Activated T-cell treated with anti-CD3 and anti-CD28 coated beads, Interleukin-2, amount 50 U/mL, for 24 hours (primary cell): ENCODE measurements around the gene ABLIM1.

Experiments used
- DNase-seq: peaks from one replicate; pipeline ENCODE4 v3.0.0-alpha.2; 2020
- H3K27ac Mint-ChIP-seq: 2 replicates; pipeline ENCODE4 v1.8.0; 2020; ENCODE audit warnings: mild to moderate bottlenecking, mixed read lengths
- H3K27me3 Mint-ChIP-seq: 2 replicates; pipeline ENCODE4 v1.8.0; 2020; ENCODE audit warnings: mixed read lengths
- H3K36me3 Mint-ChIP-seq: 2 replicates; pipeline ENCODE4 v1.8.0; 2020; ENCODE audit warnings: low read depth, mixed read lengths
- H3K4me1 Mint-ChIP-seq: 2 replicates; pipeline ENCODE4 v1.8.0; 2020; ENCODE audit warnings: low read depth, mixed read lengths
- H3K4me3 Mint-ChIP-seq: 2 replicates; pipeline ENCODE4 v1.8.0; 2020; ENCODE audit warnings: mild to moderate bottlenecking, moderate library complexity, mixed read lengths
- H3K9me3 Mint-ChIP-seq: 2 replicates; pipeline ENCODE4 v1.8.0; 2020; ENCODE audit warnings: mixed read lengths

ABLIM1 gene

GRCh38 chr10:114418109-114418508 is 240.0 kb downstream of the ABLIM1 start:
- no peak for DNase-seq

GRCh38 chr10:114412907-114413797 is 244.9 kb downstream of the ABLIM1 start:
- no peak overlapping the region for H3K27ac Mint-ChIP-seq
- no peaks in the 10 kb centered on the region for H3K9me3 Mint-ChIP-seq
- no peaks in the 10 kb centered on the region for H3K4me1 Mint-ChIP-seq
- no peaks in the 10 kb centered on the region for H3K36me3 Mint-ChIP-seq
- DNase-seq: no peak
- H3K4me3 Mint-ChIP-seq: no peak overlapping the region
- H3K27me3 Mint-ChIP-seq: peaks cover 42% of the 10 kb centered on the region

More at GRCh38 chr10:114418109-114418508, 240.0 kb downstream of the ABLIM1 start:
- Mint-ChIP-seq H3K4me1 (no peaks in the 10 kb centered on the region), H3K27me3 (peaks cover 41% of the 10 kb centered on the region), H3K9me3 (no peaks in the 10 kb centered on the region), H3K27ac (no peak overlapping the region), H3K36me3 (no peaks in the 10 kb centered on the region), H3K4me3 (no peak overlapping the region)

GRCh38 chr10:114408968-114409444 is 249.1 kb downstream of the ABLIM1 start:
- Mint-ChIP-seq H3K4me1 (peaks cover 7% of the 10 kb centered on the region), H3K27ac (no peak overlapping the region), H3K27me3 (peaks cover 47% of the 10 kb centered on the region), H3K36me3 (no peaks in the 10 kb centered on the region), H3K9me3 (no peaks in the 10 kb centered on the region), H3K4me3 (no peak overlapping the region)
- DNase-seq: no peak

- Mint-ChIP-seq H3K4me3 (no peak overlapping the region), H3K27ac (no peak overlapping the region), H3K36me3 (no peaks in the 10 kb centered on the region), H3K27me3 (peaks cover 44% of the 10 kb centered on the region), H3K9me3 (no peaks in the 10 kb centered on the region), H3K4me1 (peaks cover 8% of the 10 kb centered on the region)
- no peak for DNase-seq
These were observed 249.7 kb downstream of the ABLIM1 start for GRCh38 chr10:114408112-114408967.

GRCh38 chr10:114406455-114406854 is 251.6 kb downstream of the ABLIM1 start:
- Mint-ChIP-seq H3K27me3 (peaks cover 56% of the 10 kb centered on the region), H3K27ac (no peak overlapping the region), H3K36me3 (no peaks in the 10 kb centered on the region), H3K4me3 (no peak overlapping the region), H3K4me1 (peaks cover 14% of the 10 kb centered on the region), H3K9me3 (no peaks in the 10 kb centered on the region)
- DNase-seq: no peak

- H3K4me1 Mint-ChIP-seq: peaks cover 14% of the 10 kb centered on the region
- H3K27ac Mint-ChIP-seq: no peak overlapping the region
- H3K4me3 Mint-ChIP-seq: no peak overlapping the region
- no peak for DNase-seq
- no peaks in the 10 kb centered on the region for H3K36me3 Mint-ChIP-seq
- peaks cover 71% of the 10 kb centered on the region for H3K27me3 Mint-ChIP-seq
- no peaks in the 10 kb centered on the region for H3K9me3 Mint-ChIP-seq
These were observed 253.1 kb downstream of the ABLIM1 start for GRCh38 chr10:114405011-114405350.

- Mint-ChIP-seq H3K36me3 (no peaks in the 10 kb centered on the region), H3K27me3 (peaks cover 75% of the 10 kb centered on the region), H3K4me3 (peak within 1 kb of the TSS; percentile 60), H3K4me1 (peaks cover 14% of the 10 kb centered on the region), H3K9me3 (no peaks in the 10 kb centered on the region), H3K27ac (no peak within 1 kb of the TSS)
- DNase-seq: no peak
These were observed 253.7 kb downstream of the ABLIM1 start, which contains the start of gene AFAP1L2 for GRCh38 chr10:114404171-114405010. Gene AFAP1L2, minus strand, starts transcription at chr10:114404502. Its CDS starts 47 bp downstream, at chr10:114404455.

GRCh38 chr10:114403541-114404161 is 254.4 kb downstream of the ABLIM1 start:
- Mint-ChIP-seq H3K36me3 (no peaks in the 10 kb centered on the region), H3K9me3 (no peaks in the 10 kb centered on the region), H3K27me3 (peaks cover 76% of the 10 kb centered on the region), H3K4me1 (peaks cover 14% of the 10 kb centered on the region), H3K4me3 (peak overlapping the region; percentile 57), H3K27ac (no peak overlapping the region)
- no peak for DNase-seq

GRCh38 chr10:114402871-114403540 is 255.1 kb downstream of the ABLIM1 start:
- Mint-ChIP-seq H3K36me3 (no peaks in the 10 kb centered on the region), H3K9me3 (no peaks in the 10 kb centered on the region), H3K4me1 (peaks cover 14% of the 10 kb centered on the region), H3K27ac (no peak overlapping the region), H3K4me3 (peak overlapping the region; percentile 57), H3K27me3 (peaks cover 79% of the 10 kb centered on the region)
- DNase-seq: no peak

- H3K4me3 Mint-ChIP-seq: no peak overlapping the region
- no peak for DNase-seq
- no peaks in the 10 kb centered on the region for H3K36me3 Mint-ChIP-seq
These were observed 255.8 kb downstream of the ABLIM1 start for GRCh38 chr10:114402233-114402632.

GRCh38 chr10:114401195-114401791 is 256.8 kb downstream of the ABLIM1 start:
- Mint-ChIP-seq H3K27ac (no peak overlapping the region), H3K4me3 (no peak overlapping the region), H3K9me3 (no peaks in the 10 kb centered on the region), H3K4me1 (peaks cover 16% of the 10 kb centered on the region), H3K36me3 (no peaks in the 10 kb centered on the region), H3K27me3 (peaks cover 84% of the 10 kb centered on the region)
- no peak for DNase-seq

More at GRCh38 chr10:114402233-114402632, 255.8 kb downstream of the ABLIM1 start:
- no peaks in the 10 kb centered on the region for H3K9me3 Mint-ChIP-seq
- no peak overlapping the region for H3K27ac Mint-ChIP-seq
- peaks cover 81% of the 10 kb centered on the region for H3K27me3 Mint-ChIP-seq
- peaks cover 16% of the 10 kb centered on the region for H3K4me1 Mint-ChIP-seq

GRCh38 chr10:114400091-114400490 is 258.0 kb downstream of the ABLIM1 start:
- DNase-seq: no peak
- H3K27ac Mint-ChIP-seq: no peak overlapping the region
- H3K27me3 Mint-ChIP-seq: peaks cover 84% of the 10 kb centered on the region
- no peak overlapping the region for H3K4me3 Mint-ChIP-seq
- H3K36me3 Mint-ChIP-seq: no peaks in the 10 kb centered on the region
- H3K4me1 Mint-ChIP-seq: peaks cover 14% of the 10 kb centered on the region
- no peaks in the 10 kb centered on the region for H3K9me3 Mint-ChIP-seq

GRCh38 chr10:114399576-114399975 is 258.5 kb downstream of the ABLIM1 start:
- Mint-ChIP-seq H3K4me1 (peaks cover 11% of the 10 kb centered on the region), H3K4me3 (no peak overlapping the region), H3K9me3 (no peaks in the 10 kb centered on the region), H3K27me3 (peaks cover 84% of the 10 kb centered on the region), H3K36me3 (no peaks in the 10 kb centered on the region), H3K27ac (no peak overlapping the region)
- DNase-seq: no peak
